Adipocyte (in vitro differentiated cells): ENCODE results near the gene RAB40A.
A peak's percentile ranks its signal among the peaks of the same experiment; 100 is the strongest.
"Not testable (repeated sequence)": the region's sequence is repeated elsewhere in the genome, so short reads cannot be mapped to it uniquely, and the experiment has no call there.

Source experiments
- DNase-seq: peaks from one replicate; pipeline ENCODE4 v3.0.0-alpha.2; 2015; ENCODE audit warnings: low read depth
- H3K27me3 ChIP-seq: replicated peaks from 2 replicates; pipeline ENCODE4 v1.7.0; 2013; ENCODE audit warnings: mild to moderate bottlenecking, low read length, moderate library complexity; ENCODE audit not compliant: control insufficient read depth, insufficient read depth
- H3K36me3 ChIP-seq: 2 replicates; pipeline ENCODE4 v1.7.0; 2013; ENCODE audit warnings: low read length, mild to moderate bottlenecking, moderate library complexity; ENCODE audit not compliant: control insufficient read depth, insufficient read depth, severe bottlenecking
- H3K4me1 ChIP-seq: 2 replicates; pipeline ENCODE4 v1.7.0; 2013; ENCODE audit warnings: mild to moderate bottlenecking, low read length, moderate library complexity; ENCODE audit not compliant: control insufficient read depth, insufficient read depth
- H3K4me3 ChIP-seq: 2 replicates; pipeline ENCODE4 v1.7.0; 2013; ENCODE audit warnings: mild to moderate bottlenecking, low read length, moderate library complexity
- H3K9ac ChIP-seq: 2 replicates; pipeline ENCODE4 v1.7.0; 2013; ENCODE audit warnings: mild to moderate bottlenecking, low read length, moderate library complexity
- H3K9me3 ChIP-seq: 2 replicates; pipeline ENCODE4 v1.7.0; 2013; ENCODE audit warnings: mild to moderate bottlenecking, low read length, moderate library complexity; ENCODE audit not compliant: control insufficient read depth

The RAB40A gene

DNA sequence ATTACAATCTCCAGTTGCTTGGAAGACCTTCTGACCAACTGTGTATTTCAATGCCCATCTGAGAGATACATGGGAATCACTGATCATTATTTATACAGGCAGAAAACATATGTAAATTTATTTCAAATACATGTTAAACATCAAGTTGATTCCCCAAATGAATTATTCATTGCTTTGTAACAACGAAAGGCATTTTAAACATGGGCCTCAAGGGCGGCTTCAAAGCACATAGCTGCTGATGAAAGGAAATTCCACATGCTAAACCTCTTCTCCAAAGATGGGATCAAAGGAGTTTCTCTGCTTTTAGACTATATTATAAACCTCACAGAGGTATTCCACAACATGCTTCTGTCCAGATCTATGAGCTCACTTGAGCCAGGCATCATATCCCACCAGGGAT is 4.3 kb upstream of the RAB40A start:
- Histone ChIP-seq H3K4me3 (no peak overlapping the region), H3K4me1 (no peaks in the 10 kb centered on the region), H3K27me3 (peaks cover 7% of the 10 kb centered on the region), H3K36me3 (peaks cover 2% of the 10 kb centered on the region), H3K9me3 (no peaks in the 10 kb centered on the region), H3K9ac (no peak overlapping the region)
- DNase-seq, result no peak

DNA sequence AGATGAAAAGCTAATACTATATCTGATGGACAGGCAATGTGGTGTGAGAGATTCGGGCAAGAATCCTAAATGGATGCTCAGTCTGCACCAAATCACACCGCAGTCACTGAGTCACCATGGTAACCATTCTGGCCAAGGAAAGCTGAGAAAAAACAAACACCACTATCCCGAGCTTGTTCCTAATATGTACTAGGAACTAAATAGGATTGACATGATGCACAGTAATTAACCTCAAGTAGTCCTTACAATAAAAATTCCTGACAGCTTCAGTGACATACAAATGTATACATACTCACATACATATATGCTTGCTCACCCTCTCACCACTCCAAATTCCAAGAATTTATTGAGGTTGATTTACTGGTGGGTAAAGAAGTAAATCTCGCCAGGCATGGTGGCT is 1.1 kb upstream of the RAB40A start:
- peaks cover 10% of the 10 kb centered on the region for H3K27me3 ChIP-seq
- H3K4me1 ChIP-seq, result peaks cover 4% of the 10 kb centered on the region
- no peak overlapping the region for H3K9ac ChIP-seq
- no peak overlapping the region for H3K4me3 ChIP-seq
- no peaks in the 10 kb centered on the region for H3K9me3 ChIP-seq
- peak; percentile 29 for DNase-seq
- no peaks in the 10 kb centered on the region for H3K36me3 ChIP-seq

DNA sequence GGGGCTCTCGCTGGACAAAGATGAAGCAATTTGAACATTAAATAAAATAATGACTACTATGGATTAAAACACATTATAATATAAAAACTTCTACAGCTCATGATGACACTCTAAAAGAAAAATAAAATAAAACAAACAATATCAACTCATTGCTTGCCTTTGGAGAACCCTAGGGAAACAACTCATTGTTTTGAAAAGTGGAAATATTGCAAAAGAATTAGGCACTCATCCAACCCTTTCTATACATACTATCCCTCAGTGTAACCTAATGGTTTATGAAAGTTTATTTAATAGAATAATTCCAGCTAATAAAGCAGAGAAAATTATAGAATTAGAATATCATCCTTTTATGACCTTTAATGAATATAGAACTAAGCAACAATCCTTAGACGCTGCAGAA is 718 bp downstream of the RAB40A start:
- no peak overlapping the region for H3K4me3 ChIP-seq
- peaks cover 4% of the 10 kb centered on the region for H3K4me1 ChIP-seq
- H3K9me3 ChIP-seq, result no peaks in the 10 kb centered on the region
- H3K9ac ChIP-seq, result no peak overlapping the region
- peaks cover 11% of the 10 kb centered on the region for H3K27me3 ChIP-seq
- H3K36me3 ChIP-seq, result no peaks in the 10 kb centered on the region
- DNase-seq, result peak; percentile 25

DNA sequence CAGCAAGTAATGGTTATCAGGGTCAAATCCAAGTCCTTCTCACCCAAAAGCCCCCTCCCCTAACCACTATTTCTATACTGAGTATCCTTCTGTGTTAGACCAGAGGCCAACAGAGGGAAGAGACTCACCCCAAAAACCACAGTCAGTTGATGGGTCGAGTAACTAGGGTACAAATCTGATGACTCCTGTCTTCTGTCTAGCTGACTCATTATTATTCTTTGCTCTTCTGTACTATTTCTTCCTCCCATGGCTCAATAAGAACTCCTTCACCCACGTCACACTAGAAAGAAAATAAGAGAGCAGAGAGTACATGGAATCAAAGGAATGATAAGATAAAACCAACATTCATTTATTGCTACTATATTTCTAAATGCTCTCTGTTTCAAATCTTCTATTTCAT is 2.0 kb downstream of the RAB40A start:
- H3K4me3 ChIP-seq, result no peak overlapping the region
- peak; percentile 50 for DNase-seq
- H3K9me3 ChIP-seq, result no peaks in the 10 kb centered on the region
- H3K27me3 ChIP-seq, result peaks cover 9% of the 10 kb centered on the region
- H3K36me3 ChIP-seq, result no peaks in the 10 kb centered on the region
- H3K4me1 ChIP-seq, result peaks cover 4% of the 10 kb centered on the region
- H3K9ac ChIP-seq, result no peak overlapping the region

DNA sequence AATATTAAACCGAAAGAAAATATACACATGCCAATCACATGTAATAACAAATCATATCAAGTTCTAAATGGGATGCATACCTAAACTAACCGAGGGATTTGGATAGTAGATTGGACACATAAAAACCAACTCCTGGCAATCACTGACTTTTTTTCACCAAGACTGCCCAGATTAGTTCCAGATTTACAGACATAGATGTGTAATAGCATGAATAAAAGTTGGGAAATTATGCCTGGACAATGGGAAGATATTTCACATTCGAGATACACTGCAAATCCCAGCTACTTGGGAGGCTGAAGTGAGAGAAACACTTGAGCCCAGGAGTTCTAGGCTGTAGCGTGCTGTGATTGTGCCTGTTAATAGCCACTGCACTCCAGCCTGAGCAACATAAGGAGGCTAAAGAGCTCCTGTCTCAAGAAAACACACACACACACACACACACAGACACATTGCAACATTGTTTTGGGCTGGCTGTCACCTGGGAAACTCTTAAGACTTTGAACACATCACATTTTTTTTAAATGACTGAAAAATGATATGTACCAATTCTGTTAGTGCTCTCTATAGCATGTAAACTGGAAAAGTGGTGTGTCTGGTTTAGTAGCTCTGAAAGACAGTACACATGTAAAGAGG is 5.7 kb downstream of the RAB40A start:
- Histone ChIP-seq H3K36me3 (no peaks in the 10 kb centered on the region), H3K27me3 (peaks cover 9% of the 10 kb centered on the region), H3K4me3 (no peak overlapping the region), H3K9me3 (no peaks in the 10 kb centered on the region), H3K9ac (no peak overlapping the region), H3K4me1 (peaks cover 4% of the 10 kb centered on the region)
- DNase-seq, result peak; percentile 19

DNA sequence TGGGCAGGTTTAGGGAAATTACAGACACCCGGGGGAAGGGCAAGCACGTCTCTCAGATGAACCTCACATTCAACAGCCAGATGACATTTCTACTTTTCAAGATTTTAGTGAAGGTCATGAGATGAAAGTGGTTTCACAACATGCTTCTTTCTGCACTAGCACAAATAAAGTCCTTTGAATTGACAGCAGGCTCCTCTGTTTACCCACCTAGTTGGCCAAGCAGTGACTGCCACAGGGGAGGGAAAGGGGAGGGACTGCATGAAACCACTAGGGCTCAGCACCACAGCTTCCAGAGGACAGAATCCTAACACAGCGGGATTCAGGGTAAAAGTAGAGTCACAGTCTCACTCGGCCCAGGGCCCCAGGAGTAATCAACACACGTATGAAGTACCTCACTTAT is 6.2 kb downstream of the RAB40A start:
- H3K9me3 ChIP-seq, result no peaks in the 10 kb centered on the region
- H3K4me3 ChIP-seq, result no peak overlapping the region
- no peak for DNase-seq
- no peak overlapping the region for H3K9ac ChIP-seq
- peaks cover 4% of the 10 kb centered on the region for H3K4me1 ChIP-seq
- no peaks in the 10 kb centered on the region for H3K36me3 ChIP-seq
- H3K27me3 ChIP-seq, result peaks cover 9% of the 10 kb centered on the region

DNA sequence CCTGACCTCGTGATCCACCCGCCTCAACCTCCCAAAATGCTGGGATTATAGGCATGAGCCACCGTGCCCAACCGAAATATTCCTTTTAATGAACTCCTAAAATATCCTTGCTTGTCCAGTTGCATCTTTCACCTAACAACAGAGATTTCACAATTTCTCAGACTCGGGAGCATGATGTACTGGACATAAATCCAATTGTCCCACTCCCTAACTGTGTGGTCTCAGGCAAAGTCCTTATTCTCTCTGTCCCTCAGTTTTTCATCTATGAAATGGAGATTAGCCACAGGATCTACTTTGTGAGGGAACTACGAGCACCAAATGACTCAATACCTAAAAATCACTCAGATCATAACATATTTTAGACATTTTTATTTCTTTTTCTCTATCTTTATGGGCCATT is 9.3 kb downstream of the RAB40A start:
- no peaks in the 10 kb centered on the region for H3K36me3 ChIP-seq
- no peaks in the 10 kb centered on the region for H3K9me3 ChIP-seq
- no peak for DNase-seq
- H3K9ac ChIP-seq, result no peak overlapping the region
- H3K4me3 ChIP-seq, result no peak overlapping the region
- peaks cover 5% of the 10 kb centered on the region for H3K27me3 ChIP-seq
- H3K4me1 ChIP-seq, result no peaks in the 10 kb centered on the region

DNA sequence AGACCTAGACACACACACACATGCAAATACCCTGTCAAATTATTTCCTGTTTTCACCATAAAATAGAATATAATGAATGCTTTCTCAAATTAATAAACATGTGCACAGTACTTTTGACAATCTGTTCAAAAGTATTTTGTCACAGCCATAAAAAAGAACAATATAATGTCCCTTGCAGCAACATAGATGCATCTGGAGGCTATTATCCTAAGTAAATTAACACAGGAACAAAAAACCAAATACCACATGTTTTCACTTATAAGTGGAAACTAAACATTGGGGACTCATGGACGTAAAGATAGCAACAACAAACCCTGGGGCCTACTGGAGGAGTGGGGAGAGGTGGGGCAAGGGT is 15.5 kb downstream of the RAB40A start:
- H3K36me3 ChIP-seq, result no peaks in the 10 kb centered on the region
- H3K4me1 ChIP-seq, result peaks cover 11% of the 10 kb centered on the region
- no peaks in the 10 kb centered on the region for H3K9me3 ChIP-seq
- H3K27me3 ChIP-seq, result peaks cover 11% of the 10 kb centered on the region
- peak; percentile 46 for DNase-seq
- no peak overlapping the region for H3K9ac ChIP-seq
- no peak overlapping the region for H3K4me3 ChIP-seq

DNA sequence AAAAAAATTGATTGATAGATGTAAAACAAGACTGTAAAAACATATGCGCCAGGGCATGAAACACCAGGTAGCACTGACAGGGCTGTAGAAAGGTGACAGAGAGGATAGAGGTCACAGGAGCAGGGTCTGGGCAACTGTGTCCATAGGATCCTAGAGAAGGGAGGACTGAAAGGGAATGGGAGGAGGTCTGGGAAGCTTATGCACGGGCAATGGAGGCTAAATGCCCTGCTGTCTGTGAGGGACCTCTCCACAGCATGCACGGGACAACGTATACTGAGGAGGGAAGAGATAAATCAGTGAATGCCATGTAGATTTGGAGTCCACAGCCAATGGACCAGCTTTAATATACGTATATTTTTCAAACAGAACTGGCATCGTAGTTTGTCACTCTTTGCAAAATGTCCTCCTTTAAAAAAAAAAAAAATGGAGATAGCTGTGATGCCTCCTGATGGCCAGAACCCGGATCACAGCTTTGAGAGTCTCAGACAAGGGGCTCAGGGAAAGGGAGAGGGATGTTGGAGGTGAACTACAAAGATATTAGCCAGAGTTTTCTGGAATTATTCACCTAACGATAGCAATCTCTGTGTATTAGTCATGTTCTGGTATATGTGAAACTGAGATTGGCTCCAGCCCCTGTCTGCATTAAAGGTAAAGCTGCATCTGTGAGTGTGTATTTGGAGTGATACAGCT is 16.0 kb downstream of the RAB40A start:
- H3K4me3 ChIP-seq, result peak overlapping the region; percentile 10
- H3K9me3 ChIP-seq, result no peaks in the 10 kb centered on the region
- H3K27me3 ChIP-seq, result peaks cover 11% of the 10 kb centered on the region
- H3K9ac ChIP-seq, result peak overlapping the region; percentile 24
- H3K36me3 ChIP-seq, result no peaks in the 10 kb centered on the region
- peaks cover 11% of the 10 kb centered on the region for H3K4me1 ChIP-seq
- DNase-seq, result peak; percentile 41

DNA sequence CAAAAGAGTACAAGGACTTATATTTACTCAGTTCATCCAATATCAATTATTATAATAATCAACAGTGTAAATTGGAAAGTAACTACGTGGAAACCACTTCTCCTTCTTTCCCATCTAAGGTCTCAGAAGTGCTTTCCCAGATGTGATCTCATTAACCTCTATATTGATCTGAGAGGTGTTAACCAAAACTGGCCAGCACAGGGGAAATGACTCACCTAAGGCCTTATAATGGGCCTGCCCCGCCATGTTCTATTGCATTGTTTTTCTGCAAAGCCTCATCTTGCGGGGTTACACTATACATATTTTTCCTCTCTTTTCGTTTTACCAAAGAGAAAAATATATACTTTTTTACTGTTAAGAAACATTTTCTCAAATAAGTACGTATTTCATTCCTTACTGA is 20.5 kb downstream of the RAB40A start:
- Histone ChIP-seq H3K9me3 (peaks cover 9% of the 10 kb centered on the region), H3K36me3 (no peaks in the 10 kb centered on the region), H3K4me3 (no peak overlapping the region), H3K4me1 (peaks cover 11% of the 10 kb centered on the region), H3K9ac (no peak overlapping the region), H3K27me3 (peaks cover 17% of the 10 kb centered on the region)
- no peak for DNase-seq

DNA sequence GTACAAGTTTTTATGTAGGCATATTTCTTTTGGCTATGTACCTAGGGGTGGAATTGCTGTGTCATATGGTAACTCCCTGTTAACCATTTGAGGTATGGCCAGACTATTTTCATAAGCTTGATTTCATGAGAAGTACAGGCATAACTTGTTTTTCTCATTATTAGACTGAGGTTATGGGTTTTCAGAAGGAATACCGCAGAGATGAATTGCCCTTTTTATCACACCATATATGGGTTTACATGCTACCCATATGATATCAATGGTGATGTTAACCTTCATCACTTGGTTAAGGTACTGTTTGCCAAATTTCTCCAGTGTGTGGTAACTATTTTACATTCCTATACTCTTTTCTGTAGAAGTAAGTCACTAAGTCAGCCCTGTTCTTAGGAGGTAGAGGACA is 23.5 kb downstream of the RAB40A start:
- no peaks in the 10 kb centered on the region for H3K36me3 ChIP-seq
- H3K9me3 ChIP-seq, result peaks cover 9% of the 10 kb centered on the region
- H3K9ac ChIP-seq, result no peak overlapping the region
- no peak for DNase-seq
- H3K27me3 ChIP-seq, result peaks cover 10% of the 10 kb centered on the region
- H3K4me1 ChIP-seq, result no peaks in the 10 kb centered on the region
- no peak overlapping the region for H3K4me3 ChIP-seq

DNA sequence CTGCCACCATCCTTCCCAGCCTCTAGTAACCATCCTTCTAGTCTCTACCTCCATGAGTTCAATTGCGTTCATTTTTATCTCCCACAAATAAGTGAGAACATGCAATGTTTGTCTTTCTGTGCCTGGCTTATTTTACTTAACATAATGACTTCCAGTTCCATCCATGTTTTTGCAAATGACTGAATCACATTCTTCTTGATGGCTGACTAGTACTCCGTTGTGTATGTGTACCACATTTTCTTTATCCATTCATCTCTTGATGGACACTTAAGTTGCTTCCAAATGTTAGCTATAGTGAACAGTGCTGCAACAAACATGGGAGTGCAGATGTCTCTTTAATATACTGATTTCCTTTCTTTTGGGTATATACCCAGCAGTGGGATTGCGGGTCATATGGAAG is 25.7 kb downstream of the RAB40A start:
- H3K4me1 ChIP-seq, H3K9me3 ChIP-seq, H3K36me3 ChIP-seq, H3K4me3 ChIP-seq, H3K9ac ChIP-seq, H3K27me3 ChIP-seq, DNase-seq: not testable (repeated sequence)
